ENCODE measurements around the gene ENTPD2.
"Not testable (repeated sequence)": the region's sequence is repeated elsewhere in the genome, so short reads cannot be mapped to it uniquely, and the experiment has no call there.

Gene ENTPD2

GRCh38 chr9:137063311-137064026, 9.6 kb upstream of the ENTPD2 start:
- DNase-seq: no peak

DNA sequence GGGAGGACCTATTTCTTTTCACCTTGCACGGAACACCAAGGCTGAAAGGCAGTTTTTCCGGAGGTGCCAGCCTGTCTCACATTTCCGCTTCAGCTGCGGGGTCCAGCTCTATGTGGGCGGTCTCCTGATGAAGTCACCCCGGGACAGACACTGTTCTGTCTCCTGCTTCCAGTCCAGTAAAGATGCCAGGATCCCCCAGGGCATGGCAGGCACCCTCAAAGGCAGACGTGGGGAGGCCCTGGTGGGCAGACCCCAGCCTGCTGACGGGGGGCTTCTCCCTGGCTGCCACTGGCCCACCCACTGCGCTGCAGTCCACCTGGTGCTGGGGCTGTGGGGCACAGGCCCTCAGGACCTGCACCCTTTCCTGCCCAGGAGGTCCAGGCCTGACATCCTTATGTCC, 8.9 kb upstream of the ENTPD2 start:
- not testable (repeated sequence) for DNase-seq

DNA sequence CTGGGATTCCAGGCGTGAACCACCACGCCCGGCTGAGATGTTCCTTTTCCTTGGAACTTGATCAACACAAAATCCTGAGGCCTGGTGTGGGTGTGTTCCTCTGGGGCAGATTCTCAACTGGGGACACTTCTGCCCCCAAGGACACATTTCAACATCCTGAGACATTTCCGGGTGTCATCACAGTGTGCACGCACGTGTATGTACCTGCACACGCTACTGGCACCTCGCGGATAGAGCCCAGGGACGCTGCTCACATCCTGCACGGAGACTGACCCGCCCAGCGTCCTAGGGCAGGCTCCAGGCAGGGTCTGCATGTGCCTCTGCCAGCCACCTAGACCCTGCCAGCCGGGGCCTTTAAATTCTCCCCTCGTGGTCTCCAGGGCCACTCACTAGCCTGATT, 8.5 kb upstream of the ENTPD2 start:
- no peak for DNase-seq

- no peak for DNase-seq
Observed at GRCh38 chr9:137058521-137059234, 4.8 kb upstream of the ENTPD2 start.

DNA sequence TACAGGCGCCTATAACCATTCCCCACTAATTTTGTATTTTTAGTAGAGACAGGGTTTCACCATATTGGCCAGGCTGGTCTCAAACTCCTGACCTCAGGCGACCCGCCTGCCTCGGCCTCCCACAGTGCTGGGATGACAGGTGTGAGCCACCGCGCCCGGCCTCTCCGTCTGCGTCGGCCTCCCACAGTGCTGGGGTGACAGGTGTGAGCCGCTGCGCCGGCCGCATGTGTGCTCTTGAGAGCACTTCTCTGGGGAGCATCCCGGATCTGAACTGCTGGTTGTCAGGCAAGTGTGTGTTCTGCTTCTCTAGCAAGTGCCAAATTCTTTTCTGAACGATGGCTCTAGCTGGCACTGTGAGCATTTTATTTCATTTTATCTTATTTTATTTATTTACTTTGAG, 3.7 kb upstream of the ENTPD2 start:
- peak; percentile 37 for DNase-seq

GRCh38 chr9:137056739-137057415, 3.0 kb upstream of the ENTPD2 start:
- no peak for DNase-seq

GRCh38 chr9:137055385-137056364, 1.8 kb upstream of the ENTPD2 start:
- peak; percentile 73 for DNase-seq

DNA sequence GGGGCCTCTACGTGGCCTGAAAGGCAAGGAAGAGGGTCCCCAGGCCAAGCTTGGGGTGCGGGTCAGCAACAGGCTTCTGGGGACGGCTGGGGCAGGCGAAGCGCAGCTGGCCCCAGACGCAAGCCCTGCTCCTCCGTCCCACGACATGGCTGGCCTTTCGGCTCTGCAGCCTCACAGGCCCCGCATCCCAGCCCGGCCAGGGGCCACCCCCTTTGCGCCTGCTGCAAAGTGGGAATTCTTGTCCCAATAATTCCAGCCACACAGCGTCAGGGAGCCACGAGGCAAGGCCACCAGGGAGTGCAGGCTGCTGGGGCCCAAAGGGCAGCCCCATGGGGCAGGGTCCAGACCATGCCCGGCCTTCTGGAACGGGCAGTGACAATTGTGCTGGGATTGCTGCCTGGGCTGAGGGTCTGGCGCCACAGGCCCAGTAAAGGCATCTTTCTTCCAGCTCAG, 1.1 kb upstream of the ENTPD2 start:
- no peak for DNase-seq

DNA sequence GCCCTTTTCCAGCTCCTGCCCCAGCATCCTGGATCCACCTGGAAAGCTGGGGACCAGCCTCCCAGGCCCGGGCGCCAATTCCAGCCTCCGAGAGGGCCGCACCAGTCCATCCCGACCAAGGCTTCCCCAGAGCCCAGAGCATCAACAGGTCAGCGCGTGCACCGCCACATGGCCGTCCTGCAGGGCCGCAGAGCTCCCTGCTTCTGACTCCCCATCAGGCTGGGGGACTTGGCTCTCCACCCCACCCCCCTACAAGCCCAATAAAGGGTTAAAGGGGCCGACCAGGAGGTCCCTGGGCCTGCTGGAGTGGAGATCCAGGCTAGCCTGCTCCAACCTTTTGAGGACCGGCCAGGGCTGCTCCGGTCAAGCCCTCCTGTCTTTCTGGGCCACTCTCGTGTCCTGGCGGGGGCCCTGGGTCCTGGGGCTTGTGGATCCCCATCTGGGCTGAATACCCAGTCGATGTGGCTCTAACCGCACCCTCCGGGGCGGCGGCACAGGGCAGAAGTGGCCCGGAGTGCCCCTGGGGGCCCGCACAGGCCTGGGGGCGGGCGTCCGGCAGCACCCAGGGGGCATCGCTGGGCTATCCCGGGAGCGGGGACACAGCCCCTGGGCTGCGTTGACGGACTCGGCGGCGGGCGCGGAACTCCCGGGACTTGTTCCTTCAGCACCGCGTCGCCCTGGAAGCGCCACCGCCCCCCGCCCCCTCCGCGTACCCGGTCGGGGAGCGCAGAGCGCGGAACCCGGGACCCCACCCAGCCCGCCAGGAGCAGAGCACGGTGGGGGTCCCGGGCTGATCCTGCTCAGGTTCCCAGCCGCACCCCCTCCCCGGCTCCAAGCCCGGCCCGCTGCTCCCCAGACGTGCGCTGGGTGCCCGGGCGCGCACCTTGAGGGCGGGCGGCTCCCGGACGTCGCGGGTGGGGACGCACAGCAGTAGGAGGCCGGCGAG, 590 bp downstream of the ENTPD2 start:
- no peak for DNase-seq

DNA sequence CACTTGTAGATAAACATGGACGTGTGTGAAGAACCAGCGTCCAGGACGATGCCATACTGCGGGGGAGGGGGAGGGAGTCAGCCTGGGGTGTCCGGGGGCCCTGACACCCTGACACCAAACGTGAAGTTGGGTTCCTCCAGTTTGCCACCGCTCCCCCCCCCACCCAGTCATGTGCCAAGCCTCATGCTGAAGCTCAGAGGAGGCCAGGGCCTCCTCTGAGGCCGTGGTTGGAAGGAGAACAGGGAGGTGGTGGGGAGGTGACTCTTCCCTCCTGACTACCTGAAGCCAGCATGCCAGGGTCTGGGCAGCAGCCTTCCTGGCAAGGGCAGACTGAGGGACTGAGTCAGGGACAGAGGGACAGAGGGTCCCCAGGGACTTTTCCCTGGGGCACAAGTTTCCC, 1.6 kb downstream of the ENTPD2 start:
- DNase-seq: no peak

DNA sequence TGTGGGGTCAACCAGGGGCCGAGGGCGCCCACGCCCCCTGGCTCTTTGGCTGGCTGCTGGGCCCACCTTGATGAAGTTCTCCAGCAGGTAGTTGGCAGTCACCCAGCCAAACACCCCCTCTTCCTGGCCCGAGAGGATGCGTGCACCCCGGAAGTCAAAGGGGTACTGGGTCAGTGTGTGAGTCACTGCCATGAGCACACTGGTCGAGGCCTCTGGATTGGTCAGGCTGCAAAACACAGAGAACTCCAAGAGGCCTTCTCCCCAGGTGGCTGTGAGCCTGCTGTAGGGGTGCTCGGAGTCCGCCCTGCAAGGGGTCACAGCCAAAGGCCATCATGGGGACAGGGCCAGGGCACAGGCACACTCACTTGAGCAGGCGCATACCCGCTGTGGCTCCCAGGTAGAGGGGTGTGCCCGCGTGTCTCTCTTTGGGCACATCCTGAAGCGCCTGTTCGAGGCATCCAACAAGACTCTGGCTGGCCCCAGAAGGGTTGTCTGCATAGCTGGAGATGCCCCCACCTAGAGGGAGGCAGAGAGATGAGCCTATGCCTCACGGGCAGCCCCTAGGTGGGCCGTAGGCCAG, 2.6 kb downstream of the ENTPD2 start:
- no peak for DNase-seq

DNA sequence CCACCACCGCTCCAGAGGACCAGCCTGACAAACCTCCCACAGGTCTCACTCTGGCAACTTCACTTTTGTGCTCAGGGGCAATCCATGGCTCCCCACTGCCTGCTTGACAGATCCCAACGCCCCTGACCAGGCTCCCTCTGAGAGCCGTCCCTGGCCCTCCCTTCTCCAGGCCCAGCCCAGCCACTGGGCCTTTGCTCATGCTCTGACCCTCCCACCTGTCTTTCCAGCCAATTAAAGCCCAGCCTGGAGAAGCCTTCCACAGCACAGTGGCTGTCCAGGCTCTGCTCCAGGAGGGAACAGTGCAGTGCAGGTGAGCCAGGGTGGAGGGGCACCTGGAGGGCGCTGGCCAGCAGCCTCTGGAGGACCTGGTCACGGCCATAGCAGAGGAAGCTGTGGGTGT, 3.3 kb downstream of the ENTPD2 start:
- no peak for DNase-seq

DNA sequence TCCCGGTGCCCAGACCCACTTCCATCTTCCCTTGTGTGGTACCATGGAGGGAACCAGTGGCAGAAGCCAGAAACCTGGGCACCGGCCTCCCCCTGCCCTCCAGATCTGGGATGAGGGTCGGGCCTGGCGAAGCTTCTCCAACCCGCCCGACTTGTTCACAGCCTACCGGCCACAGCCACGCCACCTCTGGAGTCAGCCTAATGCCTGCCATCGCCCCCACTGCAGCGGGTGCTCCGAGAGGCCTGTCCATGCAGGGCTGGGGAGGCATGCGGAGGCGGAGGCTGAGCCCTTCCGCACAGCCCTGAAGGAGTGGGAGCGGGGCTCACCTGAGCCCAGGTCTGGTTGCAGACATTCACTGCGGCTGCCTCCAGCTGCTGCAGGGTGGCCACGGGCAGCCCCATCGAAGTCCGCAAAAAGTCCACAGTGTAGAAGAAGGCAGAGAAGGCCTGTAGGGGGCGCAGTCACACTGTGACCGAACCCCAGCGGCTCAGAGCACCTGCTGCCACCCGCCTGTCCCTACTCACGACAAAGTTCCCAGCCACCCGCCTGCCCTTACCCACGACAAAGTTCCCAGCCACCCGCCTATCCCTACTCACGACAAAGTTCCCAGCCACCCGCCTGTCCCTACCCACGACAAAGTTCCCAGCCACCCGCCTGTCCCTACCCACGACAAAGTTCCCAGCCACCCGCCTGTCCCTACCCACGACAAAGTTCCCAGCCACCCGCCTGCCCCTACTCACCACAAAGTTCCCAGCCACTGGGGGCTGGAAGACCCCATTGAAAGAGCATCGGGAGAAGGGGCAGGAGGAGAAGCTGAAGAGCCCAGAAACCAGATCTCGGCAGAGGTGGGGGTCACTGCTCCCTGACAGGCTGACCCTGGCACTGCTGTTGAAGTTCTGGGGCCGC, 4.1 kb downstream of the ENTPD2 start:
- DNase-seq: peak; percentile 37

DNA sequence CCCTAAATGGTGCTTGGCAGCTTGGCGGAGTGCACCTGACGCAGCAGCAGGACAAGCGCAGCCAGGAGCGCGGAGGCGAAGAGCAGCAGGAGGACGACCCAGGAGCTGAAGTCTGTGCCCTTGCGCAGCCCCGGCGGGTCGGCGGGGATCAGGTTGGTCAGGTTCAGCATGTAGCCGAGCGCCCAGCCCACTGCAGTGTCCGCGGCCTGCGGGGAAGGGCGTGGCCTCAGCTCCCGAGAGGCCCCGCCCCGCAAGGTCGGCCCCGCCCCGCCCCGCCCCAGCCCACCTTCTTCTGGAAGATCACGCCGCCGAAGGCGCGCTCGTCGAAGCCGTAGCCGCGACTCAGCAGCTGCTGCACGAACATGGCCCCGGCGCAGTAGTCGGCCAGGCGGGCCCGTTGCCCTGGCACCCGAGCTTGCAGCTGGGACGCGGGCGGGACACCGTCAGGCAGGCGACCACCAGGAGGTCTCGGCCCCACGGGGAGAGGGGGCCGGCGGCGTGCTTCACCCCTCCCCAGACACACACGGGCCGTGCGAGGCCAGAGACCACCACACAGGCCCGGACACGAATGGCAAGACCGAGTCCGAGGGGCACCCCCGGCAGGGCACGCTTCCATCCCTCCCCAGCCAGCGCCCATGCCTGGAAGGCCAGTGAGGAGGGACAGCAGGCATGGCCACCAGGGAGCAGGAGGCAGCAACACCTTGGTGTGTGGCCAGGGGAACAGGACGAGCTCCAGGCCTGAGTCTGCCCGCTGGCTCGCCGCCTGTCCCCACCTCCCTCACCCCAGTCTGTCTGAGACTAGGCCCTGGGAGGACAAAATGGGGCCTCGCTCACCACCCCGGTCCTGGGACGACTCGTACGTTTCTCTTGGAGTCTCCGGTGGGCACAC, 5.0 kb downstream of the ENTPD2 start:
- no peak for DNase-seq

GRCh38 chr9:137046088-137046787, 7.6 kb downstream of the ENTPD2 start, which contains the start of gene NPDC1:
NPDC1 (minus strand) TSS chr9:137046177; CDS start chr9:137045989, 188 bp downstream.
- peak; percentile 67 for DNase-seq

DNA sequence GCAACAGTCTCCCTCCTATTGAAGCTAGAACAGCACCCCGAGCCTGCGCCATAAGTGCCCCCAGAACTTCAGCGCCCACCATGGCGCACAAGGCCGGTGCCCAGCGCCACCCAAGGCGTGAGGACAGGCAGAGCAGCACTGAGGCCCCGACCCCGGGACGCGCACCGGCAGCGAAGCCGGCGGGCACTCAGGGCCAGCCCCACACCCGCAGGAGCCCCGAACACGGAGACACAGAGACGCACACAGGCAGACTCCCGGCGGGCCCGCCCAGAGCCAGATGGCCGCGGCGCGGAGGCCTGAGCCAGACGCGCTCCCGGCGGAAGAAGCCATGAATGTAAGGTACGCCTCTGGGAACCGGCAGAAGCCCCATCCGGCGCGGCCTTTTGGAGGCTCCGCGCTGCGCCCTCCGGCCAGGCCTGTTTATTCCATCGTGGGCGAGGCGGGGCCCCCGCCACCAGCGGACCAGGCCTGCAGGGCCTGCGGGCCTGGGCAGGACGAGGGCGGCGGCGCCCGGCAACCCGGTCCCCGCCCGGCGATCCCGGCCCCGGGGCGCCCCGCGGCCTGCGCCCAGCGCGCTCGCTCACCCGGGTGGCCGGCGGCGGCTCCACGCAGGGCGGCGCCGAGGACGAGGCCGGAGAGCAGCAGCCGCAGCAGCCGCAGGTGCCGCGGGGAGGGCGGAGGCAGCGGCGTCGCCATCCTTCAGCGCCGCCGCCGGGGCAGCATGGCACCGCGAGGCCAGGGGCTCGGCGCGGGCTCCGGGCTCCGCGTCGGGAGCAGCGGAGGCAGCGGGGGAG, 8.4 kb downstream of the ENTPD2 start:
- DNase-seq: no peak

DNA sequence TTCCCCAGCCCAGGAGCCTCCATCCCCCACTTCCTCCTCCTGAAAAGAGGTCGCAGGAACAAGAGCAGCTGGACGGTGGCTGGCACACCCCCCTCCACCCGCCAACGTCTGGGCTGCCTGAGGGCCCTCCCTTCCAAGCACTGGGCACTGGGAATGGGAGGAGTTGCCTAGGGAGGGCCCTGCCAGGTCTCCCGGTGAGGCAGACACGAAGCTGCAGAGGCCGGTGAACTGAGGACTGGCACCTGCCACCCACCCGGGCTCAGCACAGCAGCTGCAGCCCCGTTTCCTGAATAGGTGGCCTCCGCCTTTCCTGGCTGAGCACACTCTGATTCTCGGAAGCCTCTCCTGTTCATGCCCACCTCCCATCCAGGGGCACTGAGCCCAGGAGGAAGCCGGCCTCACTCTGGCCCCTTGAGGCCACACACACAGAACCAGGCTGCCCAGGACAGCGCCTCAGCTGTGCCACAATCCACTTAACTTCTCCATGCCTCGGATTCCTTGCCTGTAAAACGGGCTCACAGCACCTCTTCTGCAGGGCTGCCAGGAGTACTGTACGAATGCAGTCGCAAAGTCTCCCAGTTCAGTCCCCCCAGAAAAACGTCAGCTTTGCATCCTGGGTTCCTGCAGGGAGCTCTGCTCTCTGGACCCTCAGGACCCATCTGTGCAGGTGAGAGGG, 9.2 kb downstream of the ENTPD2 start:
- peak; percentile 50 for DNase-seq
